K562 (cell line): Measurements from ENCODE around the gene SLC34A1. TPM values are rescaled to one million over a fixed set of nuclear protein-coding genes. Genes with fewer than 3 reads are reported as not detected.
A peak's percentile ranks its signal among the peaks of the same experiment; 100 is the strongest.

Experiments used
- CBX2 ChIP-seq: fragments of 200-600 bp; sonication (generic); IDR thresholded peaks from one replicate; pipeline ENCODE4 v1.6.1; 2012; ENCODE audit warnings: mild to moderate bottlenecking, low read length, inconsistent platforms; ENCODE audit not compliant: insufficient read depth, poor library complexity, severe bottlenecking
- CHAMP1 ChIP-seq: fragments of 450-650 bp; IDR thresholded peaks from 2 replicates; pipeline ENCODE4 v1.6.1; 2016; ENCODE audit warnings: mild to moderate bottlenecking
- DACH1 ChIP-seq: fragments of 450-650 bp; IDR thresholded peaks from 2 replicates; pipeline ENCODE4 v1.6.1; 2018; ENCODE audit not compliant: partially characterized antibody
- E2F3 ChIP-seq: fragments of 250-450 bp; sonication (Bioruptor Pico); IDR thresholded peaks from 2 replicates; pipeline ENCODE4 v1.4.0; 2020; ENCODE audit warnings: mild to moderate bottlenecking
- FOSL1 ChIP-seq: fragments of 200-800 bp; sonication (Bioruptor generic); conservative IDR thresholded peaks from 2 replicates; pipeline ENCODE4 v1.6.1; 2016; ENCODE audit warnings: missing genetic modification characterization, missing compliant biosample characterization
- ID3 ChIP-seq, 2 experiments: fragments of 250-450 bp in 1 of 2; fragments of 450-650 bp in 1 of 2; sonication (Bioruptor Pico) in 1 of 2; IDR thresholded peaks; 2 replicates each; pipeline versions ENCODE4 v1.6.1 to v1.8.0; 2016 to 2021; ENCODE audit warnings: mild to moderate bottlenecking in 2 of 2, moderate library complexity in 2 of 2, missing compliant biosample characterization in 1 of 2, missing genetic modification characterization in 1 of 2
- IFI16 ChIP-seq: fragments of 250-450 bp; sonication (Bioruptor Pico); IDR thresholded peaks from 2 replicates; pipeline ENCODE4 v2.1.2; 2022; ENCODE audit warnings: mild to moderate bottlenecking, inconsistent platforms
- KLF13 ChIP-seq: fragments of 450-650 bp; IDR thresholded peaks from 2 replicates; pipeline ENCODE4 v1.6.1; 2016; ENCODE audit warnings: missing genetic modification characterization, low read depth, mild to moderate bottlenecking, missing compliant biosample characterization, moderate library complexity, borderline replicate concordance
- MECOM ChIP-seq: fragments of 250-450 bp; sonication (Bioruptor Pico); IDR thresholded peaks from 2 replicates; pipeline ENCODE4 v1.8.0; 2022; ENCODE audit warnings: inconsistent platforms
- MTA1 ChIP-seq: fragments of 450-650 bp; IDR thresholded peaks from 2 replicates; pipeline ENCODE4 v1.6.1; 2017; ENCODE audit warnings: borderline replicate concordance
- RREB1 ChIP-seq: fragments of 250-450 bp; sonication (Bioruptor Pico); IDR thresholded peaks from 2 replicates; pipeline ENCODE4 v1.4.0; 2020
- SMARCA4 ChIP-seq: fragments of 450-650 bp; IDR thresholded peaks from 2 replicates; pipeline ENCODE4 v1.6.1; 2016
- SNAPC5 ChIP-seq: fragments of 250-450 bp; sonication (Bioruptor Pico); IDR thresholded peaks from 2 replicates; pipeline ENCODE4 v1.8.0; 2021; ENCODE audit warnings: moderate library complexity, mild to moderate bottlenecking, inconsistent platforms
- SUPT5H ChIP-seq: fragments of 450-650 bp; IDR thresholded peaks from 2 replicates; pipeline ENCODE4 v1.6.1; 2016
- ZNF512 ChIP-seq: IDR thresholded peaks from 2 replicates; pipeline ENCODE4 v1.6.1; 2016; ENCODE audit warnings: missing genetic modification characterization, missing compliant biosample characterization
- polyA plus RNA-seq, 8 experiments: library from polyadenylated mRNA; depleted of rRNA in 4 of 8; stranded (reverse) in 5 of 8; unstranded in 3 of 8; fragments of >200 nt; fragmentation: Nextera tagmentation in 2 of 8; fragmentation: Illumina TruSeq in 1 of 8; extraction: Ambion mirVana in 2 of 8; extraction: Trizol in 1 of 8; gene quantifications; 2 replicates each; pipeline versions ENCODE4 v1.2.1 to v1.2.3, GENCODE V29; 2011 to 2014; ENCODE audit warnings: inconsistent platforms in 1 of 8, missing spikeins in 1 of 8
- total RNA-seq, 7 experiments: library from RNA; depleted of rRNA in 6 of 7; stranded (reverse); fragments of >200 nt in 6 of 7; fragmentation: Illumina TruSeq in 2 of 7; extraction: Trizol in 2 of 7; gene quantifications; 2 replicates each; pipeline versions ENCODE4 v1.2.1 to v1.2.3, GENCODE V29; 2011 to 2021; ENCODE audit warnings: low replicate concordance in 1 of 7

Gene SLC34A1
- total and polyA plus RNA-seq, 9 of the 15 experiments (the other 6 are each of a cell fraction or from before 2014, with no cell fraction given): not detected

- TF ChIP-seq ZNF512 (tag) (peak; percentile 100), SMARCA4 (peak; percentile 89), ID3 (CRISPR knock-in tag; IDR thresholded peaks at IDR 0.05) (no peak), ID3 (tag; IDR thresholded peaks at IDR 0.05) (peak; percentile 95), E2F3 (CRISPR knock-in tag) (0 out of 2 replicates have a peak, but pooled peaks have one; percentile 59), DACH1 (peak; percentile 65), KLF13 (tag) (0 out of 2 replicates have a peak, but pooled peaks have one; percentile 19), MECOM (CRISPR knock-in tag) (peak; percentile 56), FOSL1 (tag) (peak; percentile 83), RREB1 (CRISPR knock-in tag) (peak; percentile 61; the same call in 1 of the 2 replicates), IFI16 (CRISPR knock-in tag) (0 out of 2 replicates have a peak, but pooled peaks have one; percentile 2), CHAMP1 (peak; percentile 71; the same call in 1 of the 2 replicates), SNAPC5 (CRISPR knock-in tag) (no peak), SUPT5H (0 out of 2 replicates have a peak, but pooled peaks have one; percentile 35), MTA1 (peak; percentile 89), CBX2 (no peak)
These were observed 5.0 kb upstream of the SLC34A1 start (continued) for GRCh38 chr5:177378884-177379883.
